GM12864 (cell line): ENCODE results near the gene MAP2K5.

Source experiments
- DNase-seq: peaks from one replicate; pipeline ENCODE4 v3.0.0-alpha.2; 2011; ENCODE audit warnings: low read depth
- H3K4me3 ChIP-seq: 2 replicates; pipeline ENCODE4 v1.5.1; 2011; ENCODE audit warnings: mild to moderate bottlenecking, low read depth, low read length, control low read depth
- CTCF ChIP-seq: IDR thresholded peaks from 2 replicates; pipeline ENCODE4 v1.5.1; 2011; ENCODE audit warnings: low read depth, mild to moderate bottlenecking, moderate library complexity, low read length, control low read depth, inconsistent platforms; ENCODE audit errors: missing control alignments

Gene MAP2K5

GRCh38 chr15:67736810-67737209, 194.3 kb downstream of the MAP2K5 start:
- H3K4me3 ChIP-seq: no peak overlapping the region
- no peak for TF ChIP-seq CTCF
- DNase-seq: no peak

GRCh38 chr15:67738056-67738455, 195.6 kb downstream of the MAP2K5 start:
- H3K4me3 ChIP-seq: no peak overlapping the region
- no peak for TF ChIP-seq CTCF
- no peak for DNase-seq

- no peak for DNase-seq
- no peak overlapping the region for H3K4me3 ChIP-seq
- TF ChIP-seq CTCF: no peak
These were observed 197.9 kb downstream of the MAP2K5 start for GRCh38 chr15:67740405-67740804.

- H3K4me3 ChIP-seq: no peak overlapping the region
- no peak for TF ChIP-seq CTCF
- no peak for DNase-seq
These were observed 198.8 kb downstream of the MAP2K5 start for GRCh38 chr15:67741308-67741707.

- TF ChIP-seq CTCF: no peak
- H3K4me3 ChIP-seq: no peak overlapping the region
- no peak for DNase-seq
These were observed 201.1 kb downstream of the MAP2K5 start for GRCh38 chr15:67743558-67743957.

GRCh38 chr15:67744331-67745072, 202.0 kb downstream of the MAP2K5 start:
- peak overlapping the region; percentile 27; the same call in 1 of the 2 replicates for H3K4me3 ChIP-seq
- no peak for TF ChIP-seq CTCF
- DNase-seq: no peak

GRCh38 chr15:67745073-67746006, 202.8 kb downstream of the MAP2K5 start:
- no peak overlapping the region for H3K4me3 ChIP-seq
- no peak for DNase-seq
- no peak for TF ChIP-seq CTCF
